Raji (cell line): Measurements from ENCODE around the gene UCP2.

ENCODE experiments used
- POLR2A ChIP-seq: IDR thresholded peaks from 2 replicates; pipeline ENCODE4 v1.6.1; 2011; ENCODE audit warnings: low read depth, low read length, control low read depth; ENCODE audit not compliant: insufficient read depth

UCP2 gene

DNA sequence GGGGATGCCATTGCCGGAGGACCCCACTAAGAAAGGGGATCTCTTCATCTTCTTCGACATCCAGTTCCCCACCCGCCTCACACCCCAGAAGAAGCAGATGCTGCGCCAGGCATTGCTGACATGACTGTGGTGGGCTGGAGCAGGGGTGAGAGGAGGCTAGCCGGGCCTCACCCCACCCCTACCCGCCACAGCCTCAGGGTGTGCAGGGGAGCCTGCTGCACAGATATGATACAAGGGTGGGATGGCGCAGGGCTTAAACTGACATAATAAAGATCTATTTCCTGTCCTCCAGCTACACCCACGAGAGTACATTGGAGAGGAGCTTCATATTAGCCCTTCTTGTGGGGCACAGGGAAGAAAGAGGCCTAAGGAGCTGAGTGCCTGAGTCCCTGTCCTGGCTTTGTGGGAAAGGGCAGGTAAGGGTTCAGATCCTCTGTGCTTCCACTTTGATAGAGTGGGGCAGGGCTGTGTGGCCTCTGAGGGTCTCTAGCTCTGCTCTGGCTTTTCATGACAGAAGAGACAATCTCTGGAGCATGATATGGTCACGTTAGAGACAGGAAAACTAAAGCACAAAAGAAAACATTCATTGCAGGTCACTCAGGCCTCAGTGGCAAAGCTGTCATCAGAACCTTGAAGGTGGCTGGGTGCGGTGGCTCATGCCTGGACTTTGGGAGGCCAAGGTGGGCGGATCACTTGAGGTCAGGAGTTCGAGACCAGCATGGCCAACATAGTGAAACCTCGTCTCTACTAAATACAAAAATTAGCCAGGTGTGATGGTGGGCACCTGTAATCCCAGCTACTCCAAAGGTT is 12.4 kb downstream of the UCP2 start:
- no peak; the same call in 1 of the 2 replicates for TF ChIP-seq POLR2A

DNA sequence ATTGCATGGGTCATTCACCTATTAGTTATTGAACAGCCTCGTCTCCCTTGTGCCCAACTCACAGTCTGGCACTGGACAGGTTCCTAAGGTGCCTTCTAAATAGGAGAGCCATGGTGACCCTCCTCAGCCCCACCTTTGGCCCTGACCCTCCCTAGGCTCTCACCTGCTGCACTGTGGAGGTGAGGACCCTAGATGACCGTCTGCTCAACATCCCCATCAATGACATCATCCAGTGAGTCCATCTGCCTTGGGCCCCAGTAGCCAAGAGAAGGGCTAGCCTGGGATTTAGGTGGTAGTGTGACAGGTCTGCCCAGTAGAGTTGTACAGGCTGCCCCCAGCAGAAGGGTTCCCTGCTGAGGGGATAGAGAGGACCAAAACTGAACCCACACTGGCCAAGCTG is 13.6 kb downstream of the UCP2 start:
- no peak for TF ChIP-seq POLR2A

DNA sequence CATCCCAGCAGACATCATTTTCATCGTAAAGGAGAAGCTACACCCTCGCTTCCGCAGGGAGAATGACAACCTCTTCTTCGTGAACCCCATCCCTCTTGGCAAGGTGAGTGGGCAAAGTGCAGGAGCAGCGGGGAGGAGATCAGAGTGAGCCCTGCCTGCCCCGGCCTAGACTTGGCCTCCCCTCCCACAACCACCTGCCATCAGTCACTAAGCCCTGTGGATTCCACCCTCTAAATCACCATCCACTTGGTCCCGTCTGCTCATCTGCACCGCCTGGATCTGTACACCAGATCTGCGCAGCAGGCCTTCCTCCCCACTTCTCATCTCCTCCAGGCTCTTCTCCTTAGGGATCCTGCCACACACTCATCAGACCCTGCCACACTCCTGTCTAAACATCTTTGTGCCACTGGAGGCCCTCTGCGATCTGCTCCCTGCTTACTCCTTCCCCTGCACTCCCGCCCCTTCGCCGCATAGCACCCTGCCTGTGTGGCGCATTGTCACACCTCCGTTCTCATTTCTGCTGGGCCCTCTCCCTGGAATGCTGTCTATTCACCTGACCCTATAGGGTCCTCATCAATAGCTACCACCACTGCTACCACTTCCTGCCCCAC is 14.2 kb downstream of the UCP2 start:
- TF ChIP-seq POLR2A, result no peak

DNA sequence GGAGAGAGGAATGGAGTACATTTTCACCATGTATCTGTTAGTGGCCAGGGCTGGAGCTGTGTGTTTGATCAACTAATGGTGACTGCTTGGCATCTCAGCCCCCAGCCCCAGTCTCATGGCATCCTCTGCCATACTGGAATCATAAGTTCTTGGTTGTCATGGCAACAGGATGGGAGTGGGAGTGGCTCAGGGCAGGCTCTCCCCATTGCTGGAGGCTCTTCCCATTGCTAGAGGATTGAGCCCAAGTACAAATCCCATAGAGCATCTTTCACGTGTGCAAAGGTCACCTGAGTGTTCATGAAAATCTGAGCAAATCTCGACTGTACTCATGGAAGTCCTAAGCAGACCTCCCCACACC is 16.9 kb downstream of the UCP2 start:
- TF ChIP-seq POLR2A, result no peak

DNA sequence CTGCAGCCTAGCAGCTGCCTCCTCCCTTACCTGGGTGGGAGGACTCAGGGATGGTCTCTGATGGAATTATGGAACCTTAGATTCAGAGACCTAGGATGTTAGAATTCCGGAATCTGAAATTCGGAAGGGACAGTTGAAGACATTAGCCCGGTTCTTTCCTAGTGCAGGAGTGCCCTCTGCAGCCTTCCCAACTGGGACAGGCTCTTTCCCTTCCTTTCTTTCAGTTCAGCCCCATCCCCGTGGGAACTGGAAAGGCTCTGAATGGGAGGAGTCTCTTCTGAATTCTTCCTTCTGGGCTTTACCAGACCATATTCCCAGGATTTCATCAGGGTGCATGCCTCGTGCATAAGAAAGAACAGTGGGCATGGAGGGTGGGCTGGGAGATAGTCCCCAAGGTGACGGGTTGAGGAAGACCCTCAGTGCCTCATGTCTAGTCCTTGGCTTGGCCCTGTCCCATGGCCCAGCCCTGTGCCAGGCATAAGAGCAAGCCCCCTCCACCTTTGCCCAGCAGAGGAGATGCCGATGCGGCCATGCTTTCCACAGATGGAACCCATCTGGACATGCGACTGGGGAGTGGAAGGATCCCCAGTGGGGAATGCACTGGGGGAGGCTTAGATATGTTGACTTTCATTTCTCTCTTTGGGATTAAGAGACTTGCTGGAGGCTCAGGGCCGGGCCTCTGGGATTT is 17.4 kb downstream of the UCP2 start:
- no peak for TF ChIP-seq POLR2A

DNA sequence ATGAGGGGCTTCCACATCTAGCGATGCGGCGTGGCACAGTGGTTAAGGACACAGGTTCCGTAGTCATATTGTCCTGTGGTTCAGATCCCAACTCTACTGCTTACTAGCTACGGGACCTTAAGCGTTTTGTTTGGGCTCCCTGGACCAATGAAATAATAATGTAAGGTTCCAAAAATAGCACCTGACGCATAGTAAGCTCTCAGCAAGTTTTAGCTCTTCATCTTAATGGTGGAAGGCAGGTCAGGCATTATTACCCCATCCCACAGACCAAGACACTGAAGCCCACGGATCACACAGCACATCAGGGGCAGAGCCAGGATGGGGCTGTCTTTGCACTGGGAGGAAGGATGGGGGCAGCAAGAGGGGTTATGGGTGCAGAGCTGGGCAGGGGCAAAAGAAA is 18.8 kb downstream of the UCP2 start:
- no peak for TF ChIP-seq POLR2A

DNA sequence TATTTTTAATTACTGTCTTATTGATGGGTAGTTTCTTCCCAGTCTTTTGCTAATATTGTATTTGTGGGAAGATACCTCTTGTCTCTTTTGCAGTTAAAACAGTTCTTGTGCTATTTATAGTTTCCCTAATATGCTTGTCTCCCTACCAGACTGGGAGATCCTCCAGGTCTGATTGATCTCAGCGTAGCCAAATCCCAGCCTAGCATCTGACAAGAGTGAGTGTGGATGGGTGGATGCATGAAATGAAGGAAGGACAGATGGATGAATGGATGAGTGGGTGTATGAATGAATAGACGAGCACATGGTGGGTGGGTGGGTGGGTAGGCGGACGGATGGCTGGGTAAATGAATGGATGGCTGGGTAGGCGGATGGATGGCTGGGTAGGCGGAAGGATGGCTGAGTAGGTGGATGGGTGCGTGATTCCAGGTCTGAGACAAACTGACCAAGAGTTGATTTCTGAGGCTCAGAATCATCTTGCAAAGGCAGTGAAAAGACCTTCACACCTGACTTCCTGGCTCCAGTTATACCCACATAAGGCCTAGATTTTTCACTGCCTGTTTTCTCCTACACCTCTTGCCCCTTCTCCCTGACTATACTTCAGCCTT is 20.4 kb downstream of the UCP2 start:
- TF ChIP-seq POLR2A, result no peak

DNA sequence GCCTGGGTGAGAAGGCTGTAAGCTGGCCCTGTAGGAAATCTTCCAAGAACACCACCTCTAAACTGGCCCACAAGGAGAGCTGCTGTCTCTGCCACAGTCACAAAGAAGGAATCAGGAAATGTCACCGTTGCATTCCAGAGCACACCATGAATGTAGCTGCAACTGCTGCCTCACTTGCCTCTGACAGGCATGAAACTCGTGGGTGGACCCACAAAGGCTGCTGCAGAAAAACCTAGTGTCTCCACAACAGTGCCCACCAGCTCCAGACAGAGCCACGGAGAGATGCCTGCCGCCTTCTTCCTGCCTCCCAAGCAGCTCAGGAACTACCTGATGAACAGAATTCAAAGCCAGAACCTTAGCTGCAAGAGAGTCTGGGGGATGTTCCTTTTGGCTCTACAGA is 21.3 kb downstream of the UCP2 start:
- no peak for TF ChIP-seq POLR2A

DNA sequence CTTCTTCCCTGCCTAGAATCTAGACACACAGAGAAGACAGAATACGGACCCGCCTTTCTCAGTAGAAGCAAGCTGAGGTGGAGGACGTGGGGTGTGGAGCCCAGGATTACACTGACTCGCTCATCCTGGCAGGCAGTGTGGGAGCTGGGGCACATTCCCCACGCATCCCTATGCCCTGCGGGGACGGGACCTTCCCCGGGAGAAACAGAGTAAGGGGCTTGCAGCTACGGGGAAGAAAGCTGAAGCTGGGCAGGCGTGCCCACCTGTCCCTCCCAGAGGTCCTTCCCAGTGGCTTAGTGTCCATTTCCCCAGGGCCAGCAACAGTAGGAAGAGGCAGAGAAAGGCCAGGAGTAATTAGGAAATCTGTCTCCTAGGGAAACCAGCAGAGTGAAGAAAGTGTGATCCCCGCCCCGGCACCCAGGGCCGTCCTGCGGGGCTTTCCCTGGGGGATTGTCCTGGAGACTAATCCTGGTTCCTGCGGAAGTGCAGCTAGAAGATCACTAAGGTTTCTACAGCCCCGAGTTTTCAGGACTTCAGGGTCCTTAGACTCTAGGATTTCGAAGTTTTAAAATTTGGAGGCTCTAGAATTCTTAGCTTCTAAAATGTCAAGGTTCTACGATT is 24.0 kb downstream of the UCP2 start:
- no peak for TF ChIP-seq POLR2A

DNA sequence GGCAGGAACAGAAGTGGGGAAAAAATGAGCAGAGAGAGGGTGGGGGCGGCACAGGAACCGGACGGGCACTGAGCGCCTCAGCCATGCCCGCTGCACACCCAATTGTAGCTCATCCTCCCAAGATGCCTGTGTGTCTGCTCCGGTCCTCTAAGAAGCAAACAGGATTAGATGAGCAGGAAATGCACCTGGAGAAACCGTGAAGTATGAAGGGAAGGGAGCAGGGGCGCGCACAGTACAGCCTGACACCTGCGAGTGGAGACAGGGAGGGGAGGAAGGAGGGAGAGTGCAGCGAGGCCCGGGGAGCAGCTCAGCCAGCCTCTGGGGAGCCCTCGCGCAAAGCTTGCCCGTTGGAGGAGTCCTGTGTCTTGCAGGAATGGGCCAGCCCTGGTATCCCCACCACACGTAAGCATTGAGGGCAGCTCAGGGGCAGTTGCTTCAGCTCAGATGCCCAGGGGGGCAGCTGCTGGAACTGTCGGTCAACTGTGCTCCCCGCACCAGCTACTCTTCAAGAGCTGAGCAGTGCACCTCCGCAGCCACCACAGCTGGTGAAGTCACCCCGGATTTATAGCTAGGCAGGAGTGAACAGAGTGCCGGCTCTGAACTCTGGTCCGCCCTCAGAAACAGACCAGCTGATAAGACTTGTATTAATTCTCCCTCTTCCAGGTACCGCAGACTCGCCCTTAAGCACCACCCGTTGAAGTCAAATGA is 24.8 kb downstream of the UCP2 start:
- TF ChIP-seq POLR2A, result no peak

DNA sequence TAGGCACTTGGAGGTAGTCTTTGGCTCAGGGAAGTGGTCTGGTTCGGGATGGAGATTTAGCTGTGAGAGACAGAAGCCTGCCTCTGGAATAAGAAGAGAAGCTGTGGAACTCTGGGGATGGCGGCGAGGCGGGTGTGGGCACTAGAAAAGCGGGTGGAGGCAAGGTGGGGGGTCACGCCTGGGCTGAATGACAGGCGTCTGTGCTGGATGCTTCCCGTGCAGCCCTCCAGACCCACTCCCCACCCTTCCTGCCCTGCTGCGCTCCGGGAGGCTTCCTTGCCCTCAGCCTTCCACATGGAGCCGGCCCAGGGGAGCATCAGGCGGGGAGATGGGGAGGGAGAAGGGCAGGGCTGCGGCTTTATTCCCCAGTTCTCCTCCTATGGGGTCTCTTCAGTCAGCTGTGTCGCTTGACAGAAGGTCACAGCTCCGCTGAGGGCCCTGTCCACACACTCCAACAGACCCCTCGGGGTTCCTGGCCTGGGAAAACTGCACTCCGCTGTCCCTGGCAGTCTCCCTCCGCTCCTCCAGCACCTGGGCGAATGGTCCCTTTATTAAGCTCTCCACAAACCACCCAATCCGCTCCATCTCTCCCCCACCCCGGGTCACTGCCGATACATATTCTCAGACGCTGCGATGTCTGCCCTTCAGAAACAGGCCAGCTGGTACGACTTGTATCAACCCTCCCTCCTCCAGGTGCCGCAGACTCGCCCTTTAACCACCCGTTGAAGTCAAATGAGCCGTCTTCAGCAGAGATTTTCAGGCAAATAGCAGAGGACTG is 25.6 kb downstream of the UCP2 start:
- no peak for TF ChIP-seq POLR2A

DNA sequence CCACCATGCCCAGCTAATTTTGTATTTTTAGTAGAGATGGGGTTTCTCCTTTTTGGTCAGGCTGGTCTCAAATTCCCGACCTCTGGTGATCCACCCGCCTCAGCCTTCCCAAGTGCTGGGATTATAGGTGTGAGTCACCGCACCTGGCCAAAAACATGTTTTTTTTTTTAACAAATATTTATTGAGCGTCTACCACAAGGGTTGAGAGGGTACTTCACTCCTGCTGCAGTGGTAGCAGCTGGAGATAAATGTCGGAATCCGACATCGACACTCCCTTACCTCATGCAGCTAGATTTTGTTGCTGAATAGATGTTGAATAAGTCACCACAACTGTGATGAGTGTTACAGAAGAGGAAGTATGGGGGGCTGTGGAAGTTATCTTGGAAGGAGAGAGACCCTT is 30.8 kb downstream of the UCP2 start:
- no peak for TF ChIP-seq POLR2A

DNA sequence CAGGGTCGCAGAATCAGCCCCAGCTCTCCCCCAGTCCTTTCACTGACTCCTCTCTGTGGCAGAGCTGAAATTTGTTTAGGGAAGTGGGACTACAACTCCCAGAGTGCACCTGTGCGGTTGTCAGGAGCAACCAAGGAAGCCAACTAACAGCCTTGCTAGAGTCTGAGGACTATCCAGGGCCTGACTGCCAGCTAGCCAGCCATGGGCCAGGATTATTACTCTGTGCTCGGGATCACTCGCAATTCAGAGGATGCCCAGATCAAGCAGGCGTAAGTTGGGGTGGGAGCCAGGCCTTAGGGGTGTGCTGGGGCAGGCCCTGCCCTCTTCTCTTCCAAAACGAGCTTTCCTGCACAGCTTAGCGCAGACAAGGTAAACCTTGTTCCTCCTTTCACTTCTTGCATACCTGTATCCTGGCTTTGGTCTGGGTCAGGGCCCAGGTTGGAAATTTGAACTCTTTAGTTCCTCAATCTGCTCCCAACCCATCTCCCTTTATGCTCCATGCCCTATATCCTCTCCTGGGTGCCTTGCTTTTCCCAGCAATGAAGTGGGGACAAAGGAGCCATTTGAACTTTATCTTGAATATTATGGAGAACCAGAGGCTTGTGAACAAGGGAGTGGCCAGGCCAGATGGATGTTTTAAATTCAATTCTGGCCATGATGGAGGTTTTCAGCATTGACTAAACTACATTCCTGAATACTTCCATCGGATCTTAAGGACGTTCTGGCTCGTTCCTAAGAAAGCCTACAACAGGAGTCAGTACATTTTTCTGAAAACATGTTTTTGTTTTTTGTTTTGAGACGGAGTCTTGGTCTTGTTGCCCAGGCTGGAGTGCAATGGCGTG is 31.6 kb downstream of the UCP2 start, which contains the start of gene DNAJB13:
Gene DNAJB13 (plus strand): TSS at position 158 of the 842 bp plus-strand sequence. CDS start 44 bp downstream, at position 202.
- no peak for TF ChIP-seq POLR2A
